HepG2 (cell line): Measurements from ENCODE around the gene FAM229A. TPM values are rescaled to one million over a fixed set of nuclear protein-coding genes. Genes with fewer than 3 reads are reported as not detected.
A peak's percentile ranks its signal among the peaks of the same experiment; 100 is the strongest.

Source experiments
- CCAR2 ChIP-seq: fragments of 200-400 bp; formaldehyde crosslinking; optimal IDR thresholded peaks from 2 replicates; pipeline ENCODE3; 2018; ENCODE audit warnings: low read depth, mild to moderate bottlenecking, low read length, moderate library complexity
- DMAP1 ChIP-seq: IDR thresholded peaks from 2 replicates; pipeline ENCODE4 v1.6.1; 2016
- FIP1L1 ChIP-seq: fragments of 200-400 bp; formaldehyde crosslinking; IDR thresholded peaks from 2 replicates; pipeline ENCODE4 v1.6.1; 2018; ENCODE audit warnings: low read depth, mild to moderate bottlenecking, low read length, moderate library complexity, borderline replicate concordance; ENCODE audit not compliant: insufficient read depth
- FLYWCH1 ChIP-seq: sonication (generic); formaldehyde crosslinking; IDR thresholded peaks from 2 replicates; pipeline ENCODE4 v1.8.1; 2023; ENCODE audit warnings: mild to moderate bottlenecking, missing genetic modification reagents
- FOXA3 ChIP-seq: IDR thresholded peaks from 2 replicates; pipeline ENCODE4 v1.6.1; 2016; ENCODE audit warnings: missing genetic modification reagents, missing compliant biosample characterization
- HIVEP1 ChIP-seq: sonication (generic); formaldehyde crosslinking; IDR thresholded peaks from 2 replicates; pipeline ENCODE4 v1.4.0; 2020; ENCODE audit warnings: mild to moderate bottlenecking, missing genetic modification reagents
- HMGXB4 ChIP-seq, 2 experiments: sonication (generic) in 1 of 2; formaldehyde crosslinking in 1 of 2; IDR thresholded peaks; 2 replicates each; pipeline versions ENCODE4 v1.4.0 to v1.6.1; 2018 to 2020; ENCODE audit warnings: missing genetic modification reagents in 2 of 2, borderline replicate concordance in 1 of 2, low read depth in 1 of 2, mild to moderate bottlenecking in 1 of 2, missing biosample characterization in 1 of 2
- KMT2A ChIP-seq: sonication (generic); formaldehyde crosslinking; IDR thresholded peaks from 2 replicates; pipeline ENCODE4 v1.4.0; 2020; ENCODE audit warnings: missing genetic modification reagents
- MAFF ChIP-seq: IDR thresholded peaks from 2 replicates; pipeline ENCODE4 v1.6.1; 2011; ENCODE audit warnings: low read depth, low read length, improper control_type of control experiment
- MLLT10 ChIP-seq: sonication (generic); formaldehyde crosslinking; IDR thresholded peaks from 2 replicates; pipeline ENCODE4 v1.4.0; 2020; ENCODE audit warnings: missing genetic modification reagents
- NAIF1 ChIP-seq: sonication (generic); formaldehyde crosslinking; IDR thresholded peaks from 2 replicates; pipeline ENCODE4 v1.5.0; 2020; ENCODE audit warnings: mild to moderate bottlenecking, missing genetic modification reagents, borderline replicate concordance
- NFE2L1 ChIP-seq: sonication (generic); formaldehyde crosslinking; IDR thresholded peaks from 2 replicates; pipeline ENCODE4 v1.4.0; 2020; ENCODE audit warnings: missing genetic modification reagents, mild to moderate bottlenecking, borderline replicate concordance
- REPIN1 ChIP-seq: sonication (generic); formaldehyde crosslinking; IDR thresholded peaks from 2 replicates; pipeline ENCODE4 v1.8.0; 2022; ENCODE audit warnings: missing genetic modification reagents, low read depth, mild to moderate bottlenecking, borderline replicate concordance
- SNAI1 ChIP-seq: sonication (generic); formaldehyde crosslinking; IDR thresholded peaks from 2 replicates; pipeline ENCODE4 v1.5.0; 2020; ENCODE audit warnings: mild to moderate bottlenecking, missing genetic modification reagents, borderline replicate concordance
- SRSF4 ChIP-seq: fragments of 200-400 bp; formaldehyde crosslinking; IDR thresholded peaks from one replicate; pipeline ENCODE4 v1.6.1; 2018; ENCODE audit warnings: mild to moderate bottlenecking, low read depth, low read length, moderate library complexity; ENCODE audit not compliant: poor library complexity, severe bottlenecking
- ZFP1 ChIP-seq: IDR thresholded peaks from 2 replicates; pipeline ENCODE4 v1.6.1; 2016
- ZFYVE20 ChIP-seq: sonication (generic); formaldehyde crosslinking; IDR thresholded peaks from 2 replicates; pipeline ENCODE4 v1.8.0; 2023; ENCODE audit warnings: low read depth, mild to moderate bottlenecking, moderate library complexity, missing genetic modification reagents, borderline replicate concordance
- ZNF317 ChIP-seq: sonication (generic); formaldehyde crosslinking; IDR thresholded peaks from 2 replicates; pipeline ENCODE4 v1.5.0; 2020; ENCODE audit warnings: mild to moderate bottlenecking, missing genetic modification reagents
- ZNF451 ChIP-seq: sonication (generic); formaldehyde crosslinking; IDR thresholded peaks from 2 replicates; pipeline ENCODE4 v1.5.0; 2020; ENCODE audit warnings: mild to moderate bottlenecking, missing genetic modification reagents
- ZNF7 ChIP-seq: IDR thresholded peaks from 2 replicates; pipeline ENCODE4 v1.6.1; 2016; ENCODE audit warnings: missing biosample characterization, missing genetic modification reagents
- ZNF713 ChIP-seq: sonication (generic); formaldehyde crosslinking; IDR thresholded peaks from 2 replicates; pipeline ENCODE4 v1.4.0; 2020; ENCODE audit warnings: mild to moderate bottlenecking, missing genetic modification reagents
- ZNF891 ChIP-seq: sonication (generic); formaldehyde crosslinking; IDR thresholded peaks from 2 replicates; pipeline ENCODE4 v1.5.0; 2020; ENCODE audit warnings: mild to moderate bottlenecking, missing genetic modification reagents
- polyA plus RNA-seq, 8 experiments: library from polyadenylated mRNA; depleted of rRNA in 3 of 8; stranded (reverse) in 7 of 8; unstranded in 1 of 8; fragments of >200 nt; fragmentation: Illumina TruSeq in 4 of 8; extraction: Trizol in 4 of 8; gene quantifications; 2 replicates each; pipeline versions ENCODE4 v1.2.1 to v1.2.3, GENCODE V29; 2011 to 2016; ENCODE audit warnings: low read depth in 4 of 8, missing spikeins in 1 of 8, mixed read lengths in 1 of 8; ENCODE audit not compliant: insufficient read depth in 1 of 8
- total RNA-seq, 5 experiments: library from RNA; depleted of rRNA; stranded (reverse); fragments of >200 nt; fragmentation: Illumina TruSeq; extraction: Trizol; gene quantifications; 2 replicates each; pipeline ENCODE4 v1.2.3, GENCODE V29; 2016; ENCODE audit warnings: low read depth in 1 of 5
- TF ChIP-seq, protein P1 (sequence below): sonication (generic); formaldehyde crosslinking; IDR thresholded peaks from 2 replicates; pipeline ENCODE4 v1.4.0; 2020; ENCODE audit warnings: mild to moderate bottlenecking, missing genetic modification reagents
- TF ChIP-seq, protein P2 (sequence below): sonication (generic); formaldehyde crosslinking; IDR thresholded peaks from 2 replicates; pipeline ENCODE4 v1.5.0; 2020; ENCODE audit warnings: mild to moderate bottlenecking, missing genetic modification reagents

FAM229A gene
- total and polyA plus RNA-seq, 2 of the 13 experiments (the other 11 are each of a cell fraction or from before 2014, with no cell fraction given) = 3.2 to 17.6 TPM

DNA sequence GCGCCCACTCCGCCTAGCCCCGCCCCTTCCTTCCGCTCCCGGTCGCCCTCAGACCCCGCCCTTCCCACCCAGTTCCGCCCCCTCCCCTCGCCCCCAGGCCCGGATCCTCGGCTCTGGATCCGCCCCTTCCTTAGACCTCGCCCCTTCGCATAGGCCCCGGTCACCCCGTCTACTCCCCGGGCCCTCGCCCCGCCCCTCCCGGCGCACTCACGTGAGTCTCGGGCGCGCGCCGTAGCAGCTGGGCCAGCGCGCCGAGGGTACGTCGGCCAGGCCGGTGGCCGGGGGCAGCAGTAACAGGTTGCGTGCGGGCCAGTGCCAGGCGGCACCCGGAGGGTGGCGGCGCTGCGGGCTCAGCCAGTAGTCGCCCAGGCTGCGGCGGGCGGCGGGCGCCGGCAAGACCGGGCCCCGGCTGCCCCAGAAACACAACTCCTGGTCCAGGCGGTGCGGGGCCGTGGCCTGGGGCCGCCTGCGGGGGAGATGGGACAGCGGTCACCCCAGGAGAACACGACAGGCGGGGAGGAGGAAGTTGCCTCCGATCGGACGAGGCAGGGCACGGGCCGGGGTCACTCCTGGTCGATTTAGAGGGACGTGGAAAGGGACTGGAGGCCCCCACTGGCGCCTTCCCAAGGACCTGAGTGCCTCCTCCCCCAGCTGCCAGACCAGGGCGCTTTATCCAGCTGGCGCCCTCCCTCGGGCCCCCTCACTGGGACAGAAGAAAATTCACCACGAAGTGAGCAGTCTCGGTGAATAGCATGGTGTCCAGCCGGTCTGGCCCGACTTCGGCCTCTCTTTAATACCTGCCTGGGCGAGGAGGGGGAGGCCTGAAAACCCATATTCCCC, 10.7 kb downstream of the FAM229A start (continued):
- TF ChIP-seq CCAR2 = no peak
- no peak for TF ChIP-seq SRSF4
- TF ChIP-seq NAIF1 = no peak
- TF ChIP-seq FOXA3 = peak; percentile 34; the same call in 1 of the 2 replicates
- TF ChIP-seq MLLT10 (CRISPR knock-in tag) = no peak
- TF ChIP-seq, protein P1, sequence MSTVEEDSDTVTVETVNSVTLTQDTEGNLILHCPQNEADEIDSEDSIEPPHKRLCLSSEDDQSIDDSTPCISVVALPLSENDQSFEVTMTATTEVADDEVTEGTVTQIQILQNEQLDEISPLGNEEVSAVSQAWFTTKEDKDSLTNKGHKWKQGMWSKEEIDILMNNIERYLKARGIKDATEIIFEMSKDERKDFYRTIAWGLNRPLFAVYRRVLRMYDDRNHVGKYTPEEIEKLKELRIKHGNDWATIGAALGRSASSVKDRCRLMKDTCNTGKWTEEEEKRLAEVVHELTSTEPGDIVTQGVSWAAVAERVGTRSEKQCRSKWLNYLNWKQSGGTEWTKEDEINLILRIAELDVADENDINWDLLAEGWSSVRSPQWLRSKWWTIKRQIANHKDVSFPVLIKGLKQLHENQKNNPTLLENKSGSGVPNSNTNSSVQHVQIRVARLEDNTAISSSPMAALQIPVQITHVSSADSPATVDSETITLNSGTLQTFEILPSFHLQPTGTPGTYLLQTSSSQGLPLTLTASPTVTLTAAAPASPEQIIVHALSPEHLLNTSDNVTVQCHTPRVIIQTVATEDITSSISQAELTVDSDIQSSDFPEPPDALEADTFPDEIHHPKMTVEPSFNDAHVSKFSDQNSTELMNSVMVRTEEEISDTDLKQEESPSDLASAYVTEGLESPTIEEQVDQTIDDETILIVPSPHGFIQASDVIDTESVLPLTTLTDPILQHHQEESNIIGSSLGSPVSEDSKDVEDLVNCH (CRISPR knock-in tag) = no peak
- TF ChIP-seq KMT2A (CRISPR knock-in tag) = no peak
- TF ChIP-seq HIVEP1 (CRISPR knock-in tag) = no peak
- TF ChIP-seq FIP1L1 = no peak
- TF ChIP-seq ZNF713 = no peak
- TF ChIP-seq REPIN1 (CRISPR knock-in tag) = no peak
- TF ChIP-seq ZFYVE20 = no peak
- no peak for TF ChIP-seq MAFF
- no peak for TF ChIP-seq ZNF317 (CRISPR knock-in tag)
- no peak for TF ChIP-seq ZNF7 (CRISPR knock-in tag)
- TF ChIP-seq NFE2L1 = no peak
- no peak; a peak in 2 of 4 replicates for TF ChIP-seq HMGXB4 (CRISPR knock-in tag; IDR thresholded peaks at IDR 0.05; ENCODE audit: borderline replicate concordance in 1 of 2, low read depth in 1 of 2)
- peak; percentile 23 for TF ChIP-seq ZNF891
- TF ChIP-seq, protein P2, sequence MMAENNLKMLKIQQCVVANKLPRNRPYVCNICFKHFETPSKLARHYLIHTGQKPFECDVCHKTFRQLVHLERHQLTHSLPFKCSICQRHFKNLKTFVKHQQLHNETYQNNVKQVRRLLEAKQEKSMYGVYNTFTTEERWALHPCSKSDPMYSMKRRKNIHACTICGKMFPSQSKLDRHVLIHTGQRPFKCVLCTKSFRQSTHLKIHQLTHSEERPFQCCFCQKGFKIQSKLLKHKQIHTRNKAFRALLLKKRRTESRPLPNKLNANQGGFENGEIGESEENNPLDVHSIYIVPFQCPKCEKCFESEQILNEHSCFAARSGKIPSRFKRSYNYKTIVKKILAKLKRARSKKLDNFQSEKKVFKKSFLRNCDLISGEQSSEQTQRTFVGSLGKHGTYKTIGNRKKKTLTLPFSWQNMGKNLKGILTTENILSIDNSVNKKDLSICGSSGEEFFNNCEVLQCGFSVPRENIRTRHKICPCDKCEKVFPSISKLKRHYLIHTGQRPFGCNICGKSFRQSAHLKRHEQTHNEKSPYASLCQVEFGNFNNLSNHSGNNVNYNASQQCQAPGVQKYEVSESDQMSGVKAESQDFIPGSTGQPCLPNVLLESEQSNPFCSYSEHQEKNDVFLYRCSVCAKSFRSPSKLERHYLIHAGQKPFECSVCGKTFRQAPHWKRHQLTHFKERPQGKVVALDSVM (CRISPR knock-in tag) = no peak
- no peak for TF ChIP-seq ZFP1
- TF ChIP-seq SNAI1 = no peak
- no peak for TF ChIP-seq ZNF451 (CRISPR knock-in tag)
- no peak for TF ChIP-seq FLYWCH1 (CRISPR knock-in tag)
- peak; percentile 37; the same call in 1 of the 2 replicates for TF ChIP-seq DMAP1 (CRISPR knock-in tag)
